ENCODE results near the gene RAE1.
"Not testable (repeated sequence)": the region's sequence is repeated elsewhere in the genome, so short reads cannot be mapped to it uniquely, and the experiment has no call there.

Gene RAE1

DNA sequence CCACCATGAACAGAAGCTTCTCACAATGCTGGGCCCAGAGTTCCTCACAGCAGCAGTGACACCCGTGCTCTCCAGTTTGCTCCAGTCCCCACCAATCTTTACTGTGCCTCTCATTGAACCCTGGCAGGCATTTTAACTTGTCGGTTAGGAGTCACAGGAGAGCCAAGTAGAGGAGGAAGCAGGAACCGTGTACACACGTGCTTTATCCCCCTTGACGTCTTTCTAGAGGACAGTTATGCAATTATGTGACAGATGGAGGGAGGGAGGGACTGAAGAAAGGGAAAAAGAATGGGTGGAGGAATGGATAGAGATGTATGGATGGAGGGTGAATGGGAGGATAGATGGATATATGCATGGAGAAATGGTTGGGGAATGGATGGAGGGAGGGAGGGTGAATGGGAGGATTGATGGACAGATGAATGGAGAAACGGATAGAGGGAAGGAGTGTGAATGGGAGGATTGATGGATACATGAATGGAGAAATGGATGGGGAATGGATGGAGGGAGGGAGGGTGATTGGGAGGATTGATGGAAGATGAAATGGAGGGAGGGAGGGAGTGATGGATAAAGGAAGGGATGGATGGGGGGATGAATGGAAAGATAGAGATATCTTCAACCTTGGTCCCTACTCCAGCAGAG is 66.1 kb downstream of the RAE1 start:
- DNase-seq: no peak

DNA sequence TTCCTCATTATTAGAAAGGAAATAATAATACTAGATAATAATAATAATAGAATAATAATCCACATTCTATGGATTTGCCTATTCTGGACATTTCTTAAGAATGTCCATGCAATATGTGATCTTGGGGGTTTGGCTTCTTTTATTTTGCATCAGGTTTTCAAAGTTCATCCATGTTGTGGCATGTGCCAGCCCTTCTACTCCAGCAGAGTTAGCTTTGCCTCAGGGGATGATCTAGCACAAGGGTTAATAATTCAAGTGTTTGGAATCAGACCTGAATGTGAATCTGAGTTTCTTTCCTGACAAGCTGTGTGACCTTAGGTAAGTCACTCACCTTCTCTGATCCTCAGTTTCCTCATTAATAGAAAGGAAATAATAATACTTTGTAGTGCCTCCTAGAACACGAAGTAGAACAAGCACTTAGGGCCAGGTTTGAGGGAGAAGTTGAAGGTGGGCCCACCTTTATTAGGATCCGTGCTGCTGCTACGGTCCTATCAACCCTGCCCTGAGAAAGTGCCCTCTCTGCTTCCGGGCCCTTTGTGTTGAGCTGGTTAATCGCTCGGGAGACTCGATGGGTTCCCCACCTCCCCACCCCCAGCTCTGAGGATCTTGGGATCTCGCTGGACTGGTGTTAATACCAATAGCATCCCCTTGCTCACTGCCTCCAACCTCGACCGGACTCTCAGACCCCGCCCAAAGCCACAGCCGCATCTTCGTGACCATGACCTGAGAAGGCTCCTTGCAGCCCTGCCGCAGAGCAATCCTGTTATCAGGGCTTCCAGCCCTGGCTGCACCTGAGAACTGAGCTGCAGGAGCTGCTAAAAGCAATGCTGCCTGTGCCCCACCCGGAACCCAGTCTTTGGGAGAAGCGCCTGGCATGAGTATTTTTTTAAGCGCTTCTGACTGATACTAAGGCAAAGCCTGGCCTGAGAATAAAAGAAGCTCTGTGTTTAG is 67.0 kb downstream of the RAE1 start:
- no peak for DNase-seq

DNA sequence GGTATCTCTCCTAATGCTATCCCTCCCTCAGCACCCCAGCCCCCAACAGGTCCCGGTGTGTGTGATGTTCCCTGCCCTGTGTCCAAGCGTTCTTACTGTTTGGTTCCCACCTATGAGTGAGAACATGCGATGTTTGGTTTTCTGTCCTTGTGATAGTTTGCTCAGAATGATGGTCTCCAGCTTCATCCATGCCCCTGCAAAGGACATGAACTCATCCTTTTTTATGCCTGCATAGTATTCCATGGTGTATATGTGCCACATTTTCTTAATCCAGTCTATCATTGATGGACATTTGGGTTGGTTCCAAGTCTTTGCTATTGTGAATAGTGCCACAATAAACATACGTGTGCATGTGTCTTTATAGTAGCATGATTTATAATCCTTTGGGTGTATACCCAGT is 68.4 kb downstream of the RAE1 start:
- DNase-seq: not testable (repeated sequence)

DNA sequence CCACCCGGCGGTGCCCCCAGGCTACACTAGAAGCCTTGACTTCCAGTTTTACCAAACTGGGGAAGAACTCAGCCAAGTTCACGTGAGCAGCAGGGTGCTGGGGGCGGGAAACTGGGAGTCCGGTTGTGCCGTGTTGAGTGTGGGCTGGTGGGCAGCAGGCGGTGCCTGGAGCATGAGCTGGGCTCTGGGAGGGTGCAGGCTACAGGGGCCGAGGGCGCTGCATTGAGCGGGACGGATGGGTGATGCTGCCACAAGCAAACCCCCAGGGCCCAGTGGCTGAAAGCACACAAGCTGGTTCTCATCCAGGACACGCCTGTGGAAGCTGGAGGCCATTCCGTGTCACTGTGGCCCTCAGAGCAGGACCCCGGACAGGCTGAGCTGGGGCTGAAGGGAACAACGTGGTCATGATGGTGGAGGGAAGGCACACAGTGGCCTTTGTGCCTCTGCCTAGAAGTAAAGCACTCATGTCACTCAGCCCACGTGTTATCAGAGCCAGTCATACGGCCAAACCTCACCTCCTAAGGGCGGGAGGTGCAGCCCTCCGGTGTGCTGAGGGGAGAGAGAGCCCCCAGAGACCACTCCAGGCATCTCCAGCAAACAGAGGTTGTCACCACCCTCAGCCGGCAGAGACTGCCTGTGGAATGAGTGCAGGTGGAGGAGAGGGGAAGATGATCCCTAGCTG is 69.7 kb downstream of the RAE1 start:
- no peak for DNase-seq

DNA sequence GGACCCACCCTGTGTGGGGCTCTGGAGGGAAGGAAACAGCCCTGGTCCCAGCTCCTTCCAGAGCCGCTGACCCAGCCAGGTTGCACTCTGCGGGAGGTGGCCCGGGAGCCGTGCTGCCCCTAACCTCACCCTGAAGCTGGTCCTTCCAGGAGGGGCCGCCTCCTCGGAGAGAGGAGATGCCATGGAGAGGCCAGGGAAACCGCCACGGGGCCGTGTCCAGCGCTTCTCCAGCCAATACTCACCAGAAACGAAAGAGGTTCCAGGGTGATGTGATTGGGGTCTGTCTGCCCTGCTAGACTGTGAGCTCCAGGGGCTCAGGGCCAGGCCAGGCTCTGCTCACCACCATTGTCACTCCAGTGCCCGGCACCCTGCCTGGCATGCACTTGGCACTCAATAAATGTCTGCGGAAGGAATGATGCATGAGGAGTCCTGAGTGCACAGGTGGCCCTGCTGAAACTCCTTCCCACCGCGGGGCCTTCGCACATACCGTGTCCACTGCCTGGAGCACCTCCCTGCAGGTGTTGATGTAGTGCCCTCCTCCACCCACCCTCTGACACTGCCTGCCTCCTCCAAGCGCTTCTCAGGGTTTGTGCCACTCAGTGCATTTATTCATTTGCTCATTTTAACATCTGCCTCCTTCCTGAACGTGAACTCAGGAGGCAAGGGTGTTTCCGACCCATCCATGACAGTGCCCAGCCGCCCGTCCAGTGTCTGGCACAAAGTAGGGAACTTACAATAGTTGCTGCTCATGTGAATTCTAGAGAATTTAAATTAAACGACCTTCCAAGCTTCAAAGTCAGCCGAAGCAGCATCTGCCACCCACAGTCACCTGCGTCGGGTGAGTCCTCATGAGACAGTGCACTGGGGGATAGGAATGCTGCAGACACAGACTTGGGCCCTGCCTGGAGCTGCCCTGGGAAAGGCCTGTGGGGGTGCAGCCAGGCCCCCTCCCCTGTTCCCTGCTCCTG is 70.5 kb downstream of the RAE1 start:
- no peak for DNase-seq

DNA sequence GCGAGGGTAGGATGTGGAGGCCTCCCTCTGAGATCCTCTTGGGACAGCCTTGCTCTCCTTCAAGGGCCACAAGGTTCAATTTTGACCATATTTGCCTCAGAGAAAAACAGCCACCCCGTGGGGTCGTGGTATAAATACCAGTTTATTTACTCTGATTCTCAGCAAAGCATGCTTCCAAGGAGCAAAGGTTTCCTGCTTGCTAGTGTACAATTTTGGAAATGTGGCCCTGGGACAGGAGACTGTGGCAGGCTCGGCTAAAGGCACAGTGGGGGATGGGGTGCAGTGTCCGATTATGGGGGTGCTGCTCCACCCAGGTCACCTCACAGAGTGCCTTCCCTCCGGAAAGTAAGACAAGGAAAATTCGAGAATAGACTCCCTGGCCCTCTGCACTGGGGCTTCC is 71.2 kb downstream of the RAE1 start:
- DNase-seq: no peak

DNA sequence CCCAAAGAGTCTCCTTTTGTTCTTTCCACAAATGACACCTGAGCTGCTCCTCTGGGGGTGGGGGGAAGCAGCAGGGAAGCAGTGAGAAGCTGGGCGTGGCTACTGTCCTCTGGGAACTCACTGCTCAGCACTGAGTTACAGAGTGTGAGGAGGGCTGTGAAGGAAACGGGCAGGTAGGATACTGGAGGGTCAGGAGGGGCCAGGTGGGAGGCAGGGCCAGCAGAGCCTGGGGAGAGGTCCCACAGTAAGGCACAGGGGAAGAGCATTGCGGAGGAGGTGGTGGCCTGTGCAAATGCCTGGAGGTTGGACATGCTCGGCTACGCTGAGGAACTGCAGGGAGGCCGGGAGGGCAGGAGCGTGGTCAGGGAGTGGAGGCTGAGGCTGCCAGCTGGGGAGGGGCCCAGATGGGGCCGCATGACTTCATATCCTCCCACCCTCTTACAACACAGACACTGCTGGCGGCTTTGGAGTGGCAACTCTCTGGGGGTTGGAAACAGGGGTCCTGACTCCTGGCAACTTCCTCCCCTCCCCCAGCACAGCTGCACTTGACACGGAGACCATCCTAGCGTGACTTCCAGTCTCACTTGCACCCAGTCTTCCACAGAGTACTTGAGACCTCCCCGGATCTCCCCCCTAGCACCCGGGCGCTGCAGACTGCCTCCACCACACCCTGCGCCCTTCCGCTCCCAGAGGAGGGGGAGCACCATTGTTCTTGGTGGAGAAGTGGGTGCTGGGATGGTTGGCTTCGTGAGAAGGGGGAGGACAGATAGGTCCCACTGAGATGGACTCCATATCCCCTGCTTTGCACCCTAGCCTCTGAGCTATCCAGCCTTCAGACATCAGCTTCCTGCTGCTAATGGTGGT is 74.3 kb downstream of the RAE1 start:
- no peak for DNase-seq

DNA sequence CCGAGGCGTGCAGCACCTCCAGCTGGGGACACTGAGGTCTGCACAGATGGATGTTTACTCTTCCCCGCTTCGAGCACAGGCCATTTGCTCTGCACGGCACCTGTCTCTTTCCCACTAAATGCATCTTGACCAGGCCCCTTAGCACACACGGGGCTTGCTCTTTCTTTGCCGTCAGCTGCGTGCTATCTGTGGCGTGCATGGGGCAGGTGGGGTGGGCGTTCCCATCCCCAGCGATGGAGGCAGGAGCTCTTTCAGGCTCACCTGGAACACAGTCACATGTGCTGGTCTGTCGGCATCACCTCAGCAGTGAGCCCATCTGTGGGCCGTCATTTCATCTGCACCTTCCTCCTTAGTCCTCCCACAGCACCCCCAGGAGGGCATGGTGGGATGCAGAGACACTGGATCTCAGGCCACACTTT is 75.2 kb downstream of the RAE1 start:
- DNase-seq: no peak

DNA sequence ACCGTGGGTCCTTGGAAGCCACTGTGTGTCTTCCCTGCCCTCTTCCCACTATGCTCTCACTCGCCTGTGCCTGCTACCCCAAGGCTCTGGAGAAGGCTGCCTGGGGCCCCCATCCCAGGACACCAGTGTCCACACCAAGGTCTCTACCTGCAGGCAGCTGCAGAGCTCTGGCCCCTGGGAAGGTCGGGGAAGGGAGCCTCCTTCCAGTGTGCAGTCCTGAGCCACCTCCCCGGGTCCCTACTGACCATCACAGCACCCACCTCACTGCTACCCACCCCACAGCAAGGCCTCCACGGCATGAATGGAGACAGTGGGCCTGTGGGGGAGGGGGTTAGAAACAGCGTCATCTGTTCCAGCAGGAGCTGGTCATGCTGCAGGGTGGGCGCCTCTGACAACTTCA is 75.8 kb downstream of the RAE1 start:
- no peak for DNase-seq

DNA sequence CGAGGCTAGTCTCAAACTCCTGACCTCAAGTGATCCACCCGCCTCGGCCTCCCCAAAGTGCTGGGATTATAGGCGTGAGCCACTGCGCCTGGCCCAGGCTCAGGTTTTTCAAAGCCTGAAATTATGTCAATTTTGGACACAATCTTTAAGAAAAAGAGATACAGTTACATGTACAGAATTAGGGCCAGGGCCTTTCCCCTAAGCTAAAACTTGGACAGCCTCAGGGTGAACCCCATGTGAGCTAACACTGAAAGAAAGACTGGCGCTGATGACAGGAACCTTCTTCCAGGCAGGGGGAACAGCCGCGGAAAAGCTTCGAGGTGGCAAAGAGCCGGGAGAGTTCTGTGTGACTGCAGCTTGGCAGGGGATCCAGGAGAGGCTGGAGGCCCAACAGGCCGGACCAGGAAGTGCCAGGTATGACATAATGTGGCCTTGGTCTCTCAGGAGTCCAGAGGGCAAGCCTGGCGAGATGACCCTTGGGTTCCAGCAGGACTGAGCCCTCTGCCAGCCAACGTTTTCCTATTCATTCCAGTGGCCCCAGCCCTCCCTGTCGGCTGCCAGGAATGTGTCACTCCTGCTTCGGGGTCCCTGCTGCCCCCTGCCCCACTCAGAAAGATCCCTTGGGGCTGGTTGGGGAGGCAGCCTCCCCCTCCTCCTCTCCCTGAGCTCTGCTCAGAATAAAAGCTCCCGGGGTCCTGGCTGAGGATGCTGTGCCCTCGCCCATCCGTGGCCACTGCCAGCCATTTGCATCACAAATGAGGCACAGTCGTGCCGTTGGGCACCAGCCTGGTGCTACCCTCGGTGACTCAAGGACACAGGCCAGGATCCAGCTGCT is 77.5 kb downstream of the RAE1 start:
- DNase-seq: no peak
